Measurements from ENCODE around the gene SZT2. TPM values are rescaled to one million over a fixed set of nuclear protein-coding genes. Genes with fewer than 3 reads are reported as not detected.

The SZT2 gene
- total and polyA plus RNA-seq, 2 of the 4 experiments (the other 2 are of a cell fraction), result 9.5 to 14.3 TPM

GRCh38 chr1:43473463-43473862, 83.8 kb downstream of the SZT2 start:
- in situ Hi-C loops (cut with MboI; ENCODE audit: low sequenced_read_pairs), result no loop called here
- no CpG with 5 or more reads among the region's 4 CpGs for WGBS, 2 experiments (ENCODE audit: extremely low coverage in 2 of 2, insufficient read length in 1 of 2)

More at GRCh38 chr1:43473463-43473862, 83.8 kb downstream of the SZT2 start:
- peak overlapping the region; percentile 86 for H3K14ac ChIP-seq (replicated peaks; ENCODE audit: low read depth, low read length)
- peaks cover 0 to 17% of the 10 kb centered on the region in 2 experiments; a peak in 3 of 4 replicates for H3K79me1 ChIP-seq (ENCODE audit: low read depth in 1 of 2, low read length in 2 of 2)
- peak overlapping the region; percentile 79 to 81 for H4K8ac ChIP-seq (ENCODE audit: low read depth in 2 of 2, low read length in 2 of 2)
- no peaks in the 10 kb centered on the region for H3K27me3 ChIP-seq (ENCODE audit: control insufficient read depth, insufficient read depth, low read length)
- peaks cover 19% of the 10 kb centered on the region for H3K4me1 ChIP-seq (ENCODE audit: control insufficient read depth, insufficient read depth, low read length)
- H2AFZ ChIP-seq (replicated peaks; ENCODE audit: low read length, poor library complexity), result no peak overlapping the region
- peak overlapping the region; percentile 96 for H2BK120ac ChIP-seq (ENCODE audit: low read depth, low read length)
- H3K4me3 ChIP-seq (ENCODE audit: insufficient read depth, low read depth, low read length), result no peak overlapping the region
- peak overlapping the region; percentile 91 for H3K4ac ChIP-seq (ENCODE audit: low read depth, low read length)
- H3K36me3 ChIP-seq (ENCODE audit: control insufficient read depth, insufficient read depth, low read length), result no peaks in the 10 kb centered on the region
- H3K56ac ChIP-seq (ENCODE audit: extremely low read depth, insufficient read depth, low read length), result peak overlapping the region; percentile 90
- POLR2A ChIA-PET (ENCODE audit: unreplicated experiment), result no interaction called here
- H2AK9ac ChIP-seq (replicated peaks; ENCODE audit: low read depth, low read length, poor library complexity), result no peak overlapping the region
- peak overlapping the region; percentile 33; the same call in 1 of the 2 replicates for H3K9ac ChIP-seq (ENCODE audit: low read depth, low read length)
- peaks cover 29% of the 10 kb centered on the region for H3K9me1 ChIP-seq (ENCODE audit: insufficient read depth, low read length)
- H3K18ac ChIP-seq (ENCODE audit: low read depth, low read length), result peak overlapping the region; percentile 95; the same call in 1 of the 2 replicates
- CTCF ChIA-PET, result interaction anchor here (0.6 kb wide), 2 partner anchors 20 to 163 kb away, joined by 3 to 6 read pairs; no protein-coding TSS in a partner anchor
- 0 out of 2 replicates have a peak, but pooled peaks have one; percentile 6 for ATAC-seq (ENCODE audit: low read depth)
- dilution Hi-C loops (cut with HindIII; ENCODE audit: low sequenced_read_pairs, unreplicated experiment) (no loop called here), intact Hi-C loops (cut with micrococcal nuclease) (no loop called here)
- peak overlapping the region; percentile 98 for H2BK5ac ChIP-seq (ENCODE audit: low read depth, low read length, poor library complexity, severe bottlenecking)
- H2BK15ac ChIP-seq (ENCODE audit: low read depth, low read length), result peak overlapping the region; percentile 94
- no peak overlapping the region for H3K4me2 ChIP-seq (ENCODE audit: low read depth, low read length)
- BruUV-seq (replicated peaks), result no TSS peak
- H2AK5ac ChIP-seq (ENCODE audit: low read depth, low read length), result peak overlapping the region; percentile 78
- H4K20me1 ChIP-seq (ENCODE audit: insufficient read depth, low read length), result no peaks in the 10 kb centered on the region
- peak overlapping the region; percentile 88 for H3K23ac ChIP-seq (ENCODE audit: low read depth, low read length)
- peak overlapping the region; percentile 86 for H3K27ac ChIP-seq (ENCODE audit: insufficient read depth, low read length)
- peak overlapping the region; percentile 77 for H4K91ac ChIP-seq (ENCODE audit: insufficient read depth, low read depth, low read length)
- no peaks in the 10 kb centered on the region for H3K9me3 ChIP-seq (ENCODE audit: control insufficient read depth, insufficient read depth, low read length)
- H2BK20ac ChIP-seq (ENCODE audit: low read depth, low read length), result peak overlapping the region; percentile 94
- H4K5ac ChIP-seq (ENCODE audit: low read depth, low read length), result peak overlapping the region; percentile 93; the same call in 1 of the 2 replicates
- DNase-seq, result no peak
- TF ChIP-seq MAFK (IDR thresholded peaks at IDR 0.05; ENCODE audit: low read depth, low read length) (no peak), RCOR1 (IDR thresholded peaks at IDR 0.05; ENCODE audit: insufficient replicate concordance, low read length) (no peak), POLR2A (IDR thresholded peaks at IDR 0.05; ENCODE audit: low read depth, low read length) (no peak), MXI1 (IDR thresholded peaks at IDR 0.05; ENCODE audit: borderline replicate concordance, low read depth, low read length) (no peak), RAD21 (IDR thresholded peaks at IDR 0.05; ENCODE audit: low read length) (no peak), RFX5 (IDR thresholded peaks at IDR 0.05; ENCODE audit: low read depth, low read length) (no peak), ELK1 (IDR thresholded peaks at IDR 0.05; ENCODE audit: borderline replicate concordance, low read depth, low read length) (no peak), NFE2L2 (IDR thresholded peaks at IDR 0.05; ENCODE audit: low read depth, low read length) (no peak), CTCF (conservative IDR thresholded peaks at IDR 0.05; ENCODE audit: low read depth, low read length) (no peak), MAZ (IDR thresholded peaks at IDR 0.05; ENCODE audit: borderline replicate concordance, low read depth, low read length) (no peak), CHD1 (IDR thresholded peaks at IDR 0.05; ENCODE audit: low read depth, low read length) (no peak), USF2 (IDR thresholded peaks at IDR 0.05; ENCODE audit: low read depth, low read length) (no peak), BHLHE40 (IDR thresholded peaks at IDR 0.05; ENCODE audit: low read depth, low read length) (no peak), CEBPB (IDR thresholded peaks at IDR 0.05; ENCODE audit: low read depth, low read length) (no peak), SMC3 (IDR thresholded peaks at IDR 0.05; ENCODE audit: low read depth, low read length) (no peak), FOS (IDR thresholded peaks at IDR 0.05; ENCODE audit: low read depth, low read length) (no peak)
